GM21526 (cell line): Measurements from ENCODE around the gene ALDH3B2.
"Not testable (repeated sequence)": the region's sequence is repeated elsewhere in the genome, so short reads cannot be mapped to it uniquely, and the experiment has no call there.

Experiments
- ATAC-seq: cut with Tn5 transposase; IDR thresholded peaks from one replicate; pipeline ENCODE4 v1.9.1; 2021; ENCODE audit warnings: moderate library complexity; ENCODE audit not compliant: unreplicated experiment, low FRiP score

Gene ALDH3B2

GRCh38 chr11:67687986-67688385, 13.6 kb upstream of the ALDH3B2 start:
- no peak for ATAC-seq

GRCh38 chr11:67685641-67686332, 11.4 kb upstream of the ALDH3B2 start:
- not testable (repeated sequence) for ATAC-seq

- not testable (repeated sequence) for ATAC-seq
Measured at GRCh38 chr11:67682126-67683034, 8.0 kb upstream of the ALDH3B2 start.

GRCh38 chr11:67680696-67681470, 6.5 kb upstream of the ALDH3B2 start:
- ATAC-seq = no peak

- ATAC-seq = no peak
Measured at GRCh38 chr11:67675058-67675747, 780 bp upstream of the ALDH3B2 start.

- no peak for ATAC-seq
Measured at GRCh38 chr11:67673902-67674301, 521 bp downstream of the ALDH3B2 start.

GRCh38 chr11:67673358-67673757, 1.1 kb downstream of the ALDH3B2 start:
- no peak for ATAC-seq

GRCh38 chr11:67671211-67671520, 3.3 kb downstream of the ALDH3B2 start:
- no peak for ATAC-seq

GRCh38 chr11:67670316-67671210, 3.9 kb downstream of the ALDH3B2 start:
- ATAC-seq = no peak

GRCh38 chr11:67668192-67668551, 6.3 kb downstream of the ALDH3B2 start:
- ATAC-seq = no peak

- no peak for ATAC-seq
Measured at GRCh38 chr11:67667490-67668191, 6.8 kb downstream of the ALDH3B2 start.

GRCh38 chr11:67666676-67667489, 7.5 kb downstream of the ALDH3B2 start:
- no peak for ATAC-seq

GRCh38 chr11:67666303-67666645, 8.1 kb downstream of the ALDH3B2 start:
- ATAC-seq = no peak

GRCh38 chr11:67665541-67666302, 8.7 kb downstream of the ALDH3B2 start:
- ATAC-seq = no peak

- ATAC-seq = no peak
Measured at GRCh38 chr11:67664696-67665540, 9.5 kb downstream of the ALDH3B2 start.

GRCh38 chr11:67664213-67664585, 10.2 kb downstream of the ALDH3B2 start:
- no peak for ATAC-seq
